ENCODE data around the gene AFF3. TPM values are rescaled to one million over a fixed set of nuclear protein-coding genes. Genes with fewer than 3 reads are reported as not detected.
"Not testable (repeated sequence)": the region's sequence is repeated elsewhere in the genome, so short reads cannot be mapped to it uniquely, and the experiment has no call there.

The AFF3 gene
- polyA plus RNA-seq, 1 donor, result 3.5 TPM

GRCh38 chr2:100145893-100146656, 3.7 kb upstream of the AFF3 start:
- no peak for DNase-seq (ENCODE audit: low read depth)

DNA sequence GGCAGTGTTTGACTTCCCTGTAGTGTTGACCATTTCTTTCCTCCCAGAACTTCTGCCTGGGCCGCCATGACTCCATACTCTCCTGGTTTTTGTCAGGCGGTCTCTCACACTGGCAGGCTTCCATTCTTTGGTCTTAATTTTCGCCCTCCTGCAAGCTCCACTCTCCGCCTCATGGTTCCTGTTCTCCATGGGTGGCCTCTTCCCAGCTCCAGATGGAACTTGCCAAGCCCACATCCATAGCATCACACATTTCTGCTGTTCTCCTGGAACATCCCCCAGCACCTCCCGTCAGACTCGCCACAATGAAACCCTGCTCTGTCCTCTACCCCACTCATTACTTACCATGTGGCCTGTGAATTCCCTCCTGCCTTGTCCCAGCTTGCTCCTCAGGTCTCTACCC, 896 bp upstream of the AFF3 start:
- no peak for DNase-seq (ENCODE audit: low read depth)

DNA sequence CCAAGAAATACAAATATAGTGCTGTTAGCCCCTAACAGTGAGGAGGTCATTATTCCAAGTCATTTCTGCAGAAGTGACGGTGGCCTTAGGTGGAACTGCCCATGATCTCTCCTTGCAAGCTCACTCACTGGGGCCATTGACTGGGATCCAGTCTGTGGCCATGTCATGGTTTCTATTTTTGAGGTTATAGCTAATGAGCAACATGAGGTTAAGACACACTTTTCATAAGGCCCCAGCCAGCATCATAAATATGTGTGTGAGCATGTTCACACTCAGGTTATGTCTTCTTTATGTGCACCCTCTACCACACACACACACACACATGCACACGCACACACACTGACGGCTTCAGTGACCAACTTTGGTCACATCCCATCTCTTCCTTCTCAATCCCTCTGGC, 484 bp downstream of the AFF3 start:
- no peak for DNase-seq (ENCODE audit: low read depth)

DNA sequence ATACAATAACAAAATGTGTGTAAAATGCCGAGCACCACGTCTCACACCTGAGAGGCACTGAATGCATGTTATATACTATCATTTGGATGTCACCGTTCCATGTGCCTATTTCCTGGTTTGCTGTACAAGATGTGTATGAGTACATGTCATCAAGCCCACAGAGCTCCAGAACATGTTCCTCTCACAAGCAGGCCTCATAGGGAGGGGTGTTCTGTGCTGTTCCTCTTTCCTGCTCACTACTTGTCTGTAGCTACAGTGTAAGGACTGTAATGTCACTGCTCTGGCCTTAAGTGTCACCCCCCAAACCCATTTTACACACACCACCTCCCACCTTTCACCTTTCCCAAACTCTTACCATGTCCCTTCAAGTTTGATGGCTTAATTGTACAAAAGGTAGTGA, 1.8 kb downstream of the AFF3 start:
- DNase-seq (ENCODE audit: low read depth), result no peak

DNA sequence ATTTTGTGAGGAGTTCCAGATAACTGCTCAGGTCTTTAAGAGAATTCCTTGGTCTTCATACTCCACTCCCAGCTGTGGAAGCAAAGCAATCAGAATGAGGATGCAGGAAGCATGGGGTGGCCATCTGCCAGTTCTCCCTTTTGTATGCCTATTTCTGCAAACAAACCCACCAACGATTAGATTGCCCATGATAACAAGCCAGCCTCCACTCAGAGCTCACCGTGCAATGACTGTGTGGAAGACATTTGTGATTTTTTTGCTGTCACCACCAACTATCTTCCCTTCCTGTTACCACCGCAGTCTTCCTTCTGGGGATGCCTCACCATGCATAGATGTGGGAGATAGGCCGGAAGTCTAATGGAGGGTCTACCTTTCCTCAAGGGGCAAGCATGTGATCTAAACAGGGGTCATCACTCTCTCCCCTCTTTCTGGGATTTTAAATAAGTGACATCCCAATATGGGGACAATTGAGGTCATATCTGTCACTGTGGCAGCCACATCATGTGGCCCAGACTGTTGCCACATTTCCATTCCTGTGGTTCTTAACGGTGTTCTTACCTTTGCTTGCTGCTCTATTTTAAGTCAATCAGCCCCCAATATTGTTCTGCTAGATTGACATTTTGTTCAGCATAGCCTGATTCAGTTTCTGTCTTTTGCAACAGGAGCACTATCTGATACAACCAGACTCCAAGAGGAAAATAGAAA, 4.4 kb downstream of the AFF3 start:
- DNase-seq (ENCODE audit: low read depth), result no peak

- DNase-seq (ENCODE audit: low read depth), result no peak
Observed at GRCh38 chr2:100137318-100137717, 5.1 kb downstream of the AFF3 start.

DNA sequence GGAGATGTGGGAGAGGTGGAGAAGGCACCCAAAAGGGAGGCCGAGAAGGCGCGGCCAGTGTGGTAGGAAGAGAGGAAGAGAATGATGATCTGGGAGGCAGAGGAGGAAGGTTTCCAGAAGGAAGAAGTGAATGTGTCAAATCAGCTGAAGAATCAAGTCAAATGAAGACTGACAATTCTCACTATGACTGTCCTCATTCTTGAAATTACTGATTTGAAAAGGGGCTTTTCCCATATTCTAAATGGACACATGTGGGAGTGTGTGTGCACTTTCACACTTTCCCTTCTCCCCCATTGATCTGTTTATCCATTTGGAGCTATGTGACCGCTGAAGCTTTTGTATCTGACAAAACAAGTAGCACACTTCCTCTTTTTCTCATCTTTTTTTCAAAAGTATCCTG, 6.1 kb downstream of the AFF3 start:
- no peak for DNase-seq (ENCODE audit: low read depth)

DNA sequence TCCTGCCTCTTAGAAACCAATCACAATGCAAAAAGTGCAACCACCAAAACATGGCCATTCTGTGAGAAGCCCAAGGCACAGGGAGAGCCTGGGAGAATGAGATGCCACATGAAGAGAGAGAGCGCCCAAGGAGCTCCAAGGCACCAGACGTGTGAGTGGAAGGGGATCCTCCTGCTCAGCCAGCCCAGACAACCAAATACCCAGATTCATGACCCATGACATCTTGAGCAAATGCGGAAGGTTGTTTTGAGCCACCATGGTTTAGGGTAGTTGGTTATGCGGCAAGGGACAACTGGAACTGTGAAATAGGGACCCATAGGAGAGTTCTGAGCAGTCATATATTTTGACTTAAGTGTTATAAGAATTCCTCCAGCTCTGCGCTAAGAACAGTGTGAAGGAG, 7.0 kb downstream of the AFF3 start:
- no peak for DNase-seq (ENCODE audit: low read depth)

GRCh38 chr2:100130595-100131391, 11.6 kb downstream of the AFF3 start:
- no peak for DNase-seq (ENCODE audit: low read depth)

GRCh38 chr2:100126897-100127401, 15.4 kb downstream of the AFF3 start:
- no peak for DNase-seq (ENCODE audit: low read depth)

DNA sequence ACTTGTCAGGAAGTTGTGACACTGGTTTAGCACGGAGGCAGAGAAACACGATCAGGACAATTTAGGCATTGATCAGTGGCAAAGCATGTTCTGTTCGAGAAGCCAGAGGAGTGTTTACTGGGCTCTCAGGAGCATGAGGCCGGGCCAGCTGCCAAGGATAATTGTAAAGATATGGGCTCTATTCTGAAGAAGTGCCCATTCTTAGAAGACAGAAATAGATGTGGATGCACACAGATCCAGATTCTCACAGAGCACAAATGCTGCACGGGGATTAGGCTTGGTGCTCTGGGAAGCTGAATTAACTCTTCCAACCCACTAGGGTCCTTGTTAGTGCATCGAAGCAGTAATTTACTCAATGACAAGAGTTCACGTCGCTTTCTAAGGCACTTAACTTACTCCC, 16.2 kb downstream of the AFF3 start:
- DNase-seq (ENCODE audit: low read depth), result no peak

DNA sequence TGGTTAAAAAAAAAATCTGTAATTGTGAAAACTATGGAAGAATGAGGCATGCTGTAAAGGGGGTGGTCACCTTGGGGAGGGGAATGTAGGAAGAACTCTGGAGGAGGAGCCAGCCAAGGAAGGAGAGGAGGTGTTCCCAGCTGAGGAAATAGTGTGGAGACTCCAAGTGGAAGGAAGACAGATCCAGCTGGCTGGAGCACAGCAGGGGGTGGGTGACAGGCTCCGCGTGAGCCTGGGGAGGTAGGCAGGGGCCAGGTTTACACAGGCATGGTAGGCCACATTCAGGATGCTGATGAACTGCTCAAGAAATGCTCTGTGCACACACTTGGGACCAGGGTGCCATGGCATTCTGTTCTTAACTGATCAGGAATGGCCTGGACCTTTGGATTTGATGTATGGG, 16.8 kb downstream of the AFF3 start:
- DNase-seq (ENCODE audit: low read depth), result no peak

DNA sequence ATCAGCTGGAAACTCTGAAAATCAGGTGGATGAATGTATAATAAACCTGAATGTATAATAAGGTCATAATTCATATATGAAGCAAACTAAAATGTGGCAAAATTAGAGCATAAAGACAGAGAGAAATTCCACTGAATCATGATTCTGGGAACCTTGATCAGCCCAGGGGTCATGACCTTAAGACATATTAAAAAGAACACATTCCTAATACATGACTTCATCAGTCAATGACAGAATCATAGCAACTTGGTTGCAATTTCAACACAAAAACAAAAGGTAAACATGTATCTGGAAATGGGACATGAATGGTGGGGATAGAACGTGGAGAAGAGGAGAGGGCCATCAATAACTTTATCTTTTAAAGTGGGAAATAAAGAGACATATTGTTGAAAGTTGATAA, 17.6 kb downstream of the AFF3 start:
- DNase-seq (ENCODE audit: low read depth), result no peak

- no peak for DNase-seq (ENCODE audit: low read depth)
Observed at GRCh38 chr2:100121124-100121718, 21.2 kb downstream of the AFF3 start.

DNA sequence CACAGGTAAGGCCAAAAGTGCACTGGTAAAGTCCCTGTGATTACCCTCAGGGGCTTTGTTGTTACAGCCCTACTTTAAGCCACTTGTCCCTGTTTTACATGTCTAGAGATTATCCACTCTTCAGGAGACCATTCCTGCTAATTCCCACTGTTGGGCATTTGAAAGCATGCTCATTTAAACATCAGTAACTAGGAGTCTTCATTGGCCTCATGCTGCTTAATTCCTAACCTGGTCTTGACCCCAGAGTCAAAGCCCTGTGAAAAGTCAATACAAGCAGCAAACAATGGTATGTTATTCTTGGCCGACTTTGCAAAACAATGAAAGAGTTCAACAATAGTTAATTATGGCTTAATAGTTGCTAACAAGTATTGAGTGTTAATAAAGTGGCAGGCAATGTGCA, 23.2 kb downstream of the AFF3 start:
- no peak for DNase-seq (ENCODE audit: low read depth)

DNA sequence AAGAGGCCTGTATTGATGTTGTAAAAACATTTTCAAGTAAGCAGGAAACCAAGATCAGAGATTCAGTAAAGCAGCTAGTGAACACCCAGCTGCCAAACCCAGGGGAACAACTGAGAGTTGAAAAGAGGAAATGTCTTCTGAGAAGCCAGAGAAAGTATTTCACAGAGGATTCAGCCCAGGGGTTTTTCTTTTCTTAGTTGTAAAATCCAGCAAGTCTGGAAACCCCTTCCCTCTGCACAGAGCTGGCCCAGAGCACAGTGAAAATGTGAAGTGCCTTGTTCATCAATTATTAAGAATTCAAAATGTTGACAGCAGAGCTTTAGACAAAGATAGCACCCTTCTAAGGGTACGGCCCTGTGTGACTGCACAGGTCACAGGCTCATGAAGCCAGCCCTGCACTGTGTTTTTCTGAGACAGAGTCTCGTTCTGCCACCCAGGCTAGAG, 28.4 kb downstream of the AFF3 start:
- no peak for DNase-seq (ENCODE audit: low read depth)

GRCh38 chr2:100110614-100111000, 31.8 kb downstream of the AFF3 start:
- no peak for DNase-seq (ENCODE audit: low read depth)

DNA sequence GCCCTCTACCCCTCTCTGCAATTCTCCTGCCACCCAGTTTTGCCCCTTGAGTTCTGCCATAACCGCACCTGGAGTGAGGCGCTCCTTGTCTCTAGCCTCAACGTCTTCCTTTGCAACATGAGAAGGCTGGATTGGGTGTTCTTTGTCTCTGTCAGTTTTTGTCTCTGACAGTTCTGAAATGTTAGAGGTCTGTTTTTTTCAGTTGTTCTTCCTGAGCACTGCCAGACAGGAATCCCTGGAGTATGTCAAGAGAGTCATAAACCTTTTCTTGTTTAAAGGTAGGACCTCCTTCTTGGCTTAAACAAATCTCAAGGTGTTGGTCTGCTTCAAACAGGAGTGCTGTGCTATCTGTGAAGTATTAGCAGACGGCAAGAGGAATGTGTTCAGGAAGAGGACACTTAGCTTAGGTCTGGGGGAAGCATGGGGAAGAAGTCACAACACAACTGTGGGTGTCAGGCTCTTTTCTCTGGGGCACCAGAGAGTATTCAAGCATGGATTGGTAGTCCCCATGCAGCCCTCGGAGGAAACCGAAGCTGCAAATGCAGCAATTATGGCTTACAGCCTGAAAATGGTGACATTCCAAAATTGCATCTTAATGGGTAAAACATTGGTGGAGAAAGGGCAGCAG, 32.3 kb downstream of the AFF3 start:
- DNase-seq (ENCODE audit: low read depth), result no peak

GRCh38 chr2:100108648-100109020, 33.8 kb downstream of the AFF3 start:
- not testable (repeated sequence) for DNase-seq (ENCODE audit: low read depth)

- DNase-seq (ENCODE audit: low read depth), result no peak
Observed at GRCh38 chr2:100107906-100108647, 34.3 kb downstream of the AFF3 start.

DNA sequence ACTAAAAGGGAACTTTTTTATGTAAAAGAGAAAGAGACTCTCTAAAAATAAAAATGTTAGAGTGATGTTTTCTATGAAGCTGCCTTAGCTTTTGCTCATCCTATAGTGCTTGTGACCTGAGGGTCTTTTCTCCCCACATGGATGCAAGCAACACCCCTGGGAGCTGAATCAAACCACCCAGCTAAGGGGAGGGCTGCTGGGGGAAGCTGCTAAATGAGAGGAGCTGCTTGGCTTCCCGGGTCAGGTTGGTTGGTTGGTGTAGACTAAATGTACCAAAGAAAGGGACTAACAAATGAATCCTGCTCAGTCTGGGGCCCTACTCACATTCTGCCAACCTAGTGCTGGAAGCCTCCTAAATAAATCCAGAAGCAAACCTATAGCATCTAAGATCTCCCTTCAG, 35.0 kb downstream of the AFF3 start:
- no peak for DNase-seq (ENCODE audit: low read depth)

All from forelimb muscle (tissue), 1 donor.